Hepatocyte (in vitro differentiated cells): ENCODE measurements around the gene PPP1R15A. TPM values are rescaled to one million over a fixed set of nuclear protein-coding genes. Genes with fewer than 3 reads are reported as not detected.
"Not testable (repeated sequence)": the region's sequence is repeated elsewhere in the genome, so short reads cannot be mapped to it uniquely, and the experiment has no call there.

Source experiments
- DNase-seq: peaks from one replicate; pipeline ENCODE4 v3.0.0-alpha.2; 2016; ENCODE audit warnings: low spot score
- H2AFZ ChIP-seq: fragments of 200-600 bp; sonication (generic); 2 replicates; pipeline ENCODE4 v1.6.0; 2016; ENCODE audit warnings: antibody characterized with exemption, mild to moderate bottlenecking
- H3K27ac ChIP-seq: fragments of 200-600 bp; sonication (generic); 2 replicates; pipeline ENCODE4 v1.5.1; 2016; ENCODE audit warnings: mild to moderate bottlenecking
- H3K27me3 ChIP-seq: fragments of 200-600 bp; sonication (generic); 2 replicates; pipeline ENCODE4 v1.6.1; 2016
- H3K36me3 ChIP-seq: fragments of 200-600 bp; sonication (generic); replicated peaks from 2 replicates; pipeline ENCODE4 v1.5.1; 2016; ENCODE audit warnings: low read depth; ENCODE audit not compliant: insufficient read depth
- H3K4me1 ChIP-seq: fragments of 200-600 bp; sonication (generic); 2 replicates; pipeline ENCODE4 v1.5.1; 2016; ENCODE audit warnings: mild to moderate bottlenecking, moderate library complexity; ENCODE audit not compliant: insufficient read depth
- H3K4me2 ChIP-seq: fragments of 200-600 bp; sonication (generic); 2 replicates; pipeline ENCODE4 v1.6.0; 2016
- H3K4me3 ChIP-seq: fragments of 200-600 bp; sonication (generic); 2 replicates; pipeline ENCODE4 v1.5.1; 2016; ENCODE audit warnings: mild to moderate bottlenecking
- H3K79me2 ChIP-seq: fragments of 200-600 bp; sonication (generic); 2 replicates; pipeline ENCODE4 v1.6.0; 2017; ENCODE audit warnings: mild to moderate bottlenecking
- H3K9me2 ChIP-seq: fragments of 200-600 bp; sonication (generic); replicated peaks from 2 replicates; pipeline ENCODE4 v1.6.0; 2017; ENCODE audit warnings: mild to moderate bottlenecking; ENCODE audit not compliant: insufficient read depth
- H3K9me3 ChIP-seq: fragments of 200-600 bp; sonication (generic); 2 replicates; pipeline ENCODE4 v1.5.1; 2016; ENCODE audit warnings: low read depth, mild to moderate bottlenecking
- H4K20me1 ChIP-seq: fragments of 200-600 bp; sonication (generic); 2 replicates; pipeline ENCODE4 v1.6.0; 2016; ENCODE audit warnings: mild to moderate bottlenecking; ENCODE audit not compliant: insufficient read depth, poor library complexity, severe bottlenecking
- EZH2 ChIP-seq: fragments of 200-600 bp; sonication (generic); IDR thresholded peaks from 2 replicates; pipeline ENCODE4 v1.6.1; 2016; ENCODE audit warnings: antibody characterized with exemption, mild to moderate bottlenecking, borderline replicate concordance
- EZH2phosphoT487 ChIP-seq: fragments of 200-600 bp; sonication (generic); IDR thresholded peaks from one replicate; pipeline ENCODE4 v1.6.1; 2018; ENCODE audit warnings: antibody characterized with exemption, mild to moderate bottlenecking, low read depth, moderate library complexity; ENCODE audit not compliant: unreplicated experiment, severe bottlenecking
- WGBS: methylation state at CpG from one replicate; pipeline ENCODE4 v1.1.6; 2016; ENCODE audit warnings: low lambda C conversion rate; ENCODE audit errors: missing lambda C conversion rate; 5-methylcytosine and 5-hydroxymethylcytosine counted together
- polyA plus RNA-seq: library from polyadenylated mRNA; unstranded; fragments of >200 nt; fragmentation: Nextera tagmentation; extraction: Ambion mirVana; gene quantifications from 2 replicates; pipeline ENCODE4 v1.2.1, GENCODE V29; 2016
- total RNA-seq: library from RNA; depleted of rRNA; stranded (reverse); fragments of >200 nt; gene quantifications from 2 replicates; pipeline ENCODE4 v1.2.3, GENCODE V29; 2014
- TF ChIP-seq, protein P1 (sequence below): fragments of 200-600 bp; sonication (generic); IDR thresholded peaks from 2 replicates; pipeline ENCODE4 v1.5.1; 2016; ENCODE audit warnings: antibody characterized with exemption, mild to moderate bottlenecking; ENCODE audit not compliant: poor library complexity

The PPP1R15A gene
- total and polyA plus RNA-seq, 2 experiments from 2014 or later: 83.1 to 172 TPM

DNA sequence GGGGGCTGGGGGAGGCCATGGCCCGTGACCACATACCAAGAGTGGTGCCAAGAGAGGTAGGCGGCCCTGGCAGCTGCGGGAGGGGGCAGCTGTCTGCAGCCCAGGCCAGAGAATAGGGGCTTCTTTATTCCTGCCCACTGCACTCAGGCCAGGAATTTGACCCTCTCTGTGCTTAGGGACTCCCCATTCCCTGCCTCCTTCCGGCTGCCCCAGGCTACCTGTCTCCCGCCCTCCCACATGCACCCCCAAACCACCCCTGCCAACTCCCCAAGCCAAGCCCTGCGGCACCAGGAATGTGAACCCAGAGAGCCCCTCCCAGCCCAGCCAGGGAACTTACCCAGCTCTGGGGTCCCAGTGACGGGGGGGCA, 4.5 kb upstream of the PPP1R15A start:
- peaks cover 15% of the 10 kb centered on the region for H3K79me2 ChIP-seq
- H3K4me1 ChIP-seq: peaks cover 28% of the 10 kb centered on the region
- H2AFZ ChIP-seq: peak overlapping the region; percentile 69
- H3K9me3 ChIP-seq: no peaks in the 10 kb centered on the region
- H4K20me1 ChIP-seq: no peaks in the 10 kb centered on the region
- no peaks in the 10 kb centered on the region for H3K27me3 ChIP-seq
- H3K9me2 ChIP-seq: no peaks in the 10 kb centered on the region
- TF ChIP-seq EZH2: no peak
- TF ChIP-seq, protein P1, sequence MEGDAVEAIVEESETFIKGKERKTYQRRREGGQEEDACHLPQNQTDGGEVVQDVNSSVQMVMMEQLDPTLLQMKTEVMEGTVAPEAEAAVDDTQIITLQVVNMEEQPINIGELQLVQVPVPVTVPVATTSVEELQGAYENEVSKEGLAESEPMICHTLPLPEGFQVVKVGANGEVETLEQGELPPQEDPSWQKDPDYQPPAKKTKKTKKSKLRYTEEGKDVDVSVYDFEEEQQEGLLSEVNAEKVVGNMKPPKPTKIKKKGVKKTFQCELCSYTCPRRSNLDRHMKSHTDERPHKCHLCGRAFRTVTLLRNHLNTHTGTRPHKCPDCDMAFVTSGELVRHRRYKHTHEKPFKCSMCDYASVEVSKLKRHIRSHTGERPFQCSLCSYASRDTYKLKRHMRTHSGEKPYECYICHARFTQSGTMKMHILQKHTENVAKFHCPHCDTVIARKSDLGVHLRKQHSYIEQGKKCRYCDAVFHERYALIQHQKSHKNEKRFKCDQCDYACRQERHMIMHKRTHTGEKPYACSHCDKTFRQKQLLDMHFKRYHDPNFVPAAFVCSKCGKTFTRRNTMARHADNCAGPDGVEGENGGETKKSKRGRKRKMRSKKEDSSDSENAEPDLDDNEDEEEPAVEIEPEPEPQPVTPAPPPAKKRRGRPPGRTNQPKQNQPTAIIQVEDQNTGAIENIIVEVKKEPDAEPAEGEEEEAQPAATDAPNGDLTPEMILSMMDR: no peak
- no peak for TF ChIP-seq EZH2phosphoT487
- no peak overlapping the region for H3K4me3 ChIP-seq
- 71% methylated on average over 4 of the region's 7 CpGs for WGBS
- peak overlapping the region; percentile 87 for H3K27ac ChIP-seq
- H3K36me3 ChIP-seq: no peaks in the 10 kb centered on the region
- no peak for DNase-seq
- H3K4me2 ChIP-seq: peak overlapping the region; percentile 77

- Histone ChIP-seq H3K4me1 (peaks cover 28% of the 10 kb centered on the region), H3K9me2 (no peaks in the 10 kb centered on the region), H3K27me3 (no peaks in the 10 kb centered on the region), H3K4me3 (no peak within 1 kb of the TSS), H2AFZ (peak within 1 kb of the TSS; percentile 69), H3K36me3 (no peaks in the 10 kb centered on the region), H3K9me3 (no peaks in the 10 kb centered on the region), H3K79me2 (peaks cover 19% of the 10 kb centered on the region), H4K20me1 (peaks cover 2% of the 10 kb centered on the region), H3K27ac (peak within 1 kb of the TSS; percentile 87), H3K4me2 (peak within 1 kb of the TSS; percentile 77)
- TF ChIP-seq EZH2phosphoT487: no peak
- TF ChIP-seq, protein P1: no peak
- no peak for TF ChIP-seq EZH2
- WGBS: 32% methylated on average over 9 of the region's 11 CpGs
- DNase-seq: peak; percentile 67
These were observed 3.9 kb upstream of the PPP1R15A start, which contains the start of gene PLEKHA4 for GRCh38 chr19:48868114-48868886. Gene PLEKHA4 (minus strand): TSS chr19:48868617. CDS start chr19:48867620, 997 bp downstream.

- 98% methylated on average over 9 of the region's 9 CpGs for WGBS
- H3K27ac ChIP-seq: no peak overlapping the region
- H2AFZ ChIP-seq: no peak overlapping the region
- H3K4me1 ChIP-seq: peaks cover 34% of the 10 kb centered on the region
- no peaks in the 10 kb centered on the region for H3K36me3 ChIP-seq
- peaks cover 37% of the 10 kb centered on the region for H3K79me2 ChIP-seq
- H3K27me3 ChIP-seq: no peaks in the 10 kb centered on the region
- H3K4me2 ChIP-seq: no peak overlapping the region
- TF ChIP-seq, protein P1: no peak
- TF ChIP-seq EZH2phosphoT487: no peak
- TF ChIP-seq EZH2: no peak
- no peaks in the 10 kb centered on the region for H3K9me2 ChIP-seq
- DNase-seq: no peak
- H4K20me1 ChIP-seq: peaks cover 20% of the 10 kb centered on the region
- no peak overlapping the region for H3K4me3 ChIP-seq
- H3K9me3 ChIP-seq: no peaks in the 10 kb centered on the region
These were observed 2.2 kb upstream of the PPP1R15A start for GRCh38 chr19:48870048-48870447.

DNA sequence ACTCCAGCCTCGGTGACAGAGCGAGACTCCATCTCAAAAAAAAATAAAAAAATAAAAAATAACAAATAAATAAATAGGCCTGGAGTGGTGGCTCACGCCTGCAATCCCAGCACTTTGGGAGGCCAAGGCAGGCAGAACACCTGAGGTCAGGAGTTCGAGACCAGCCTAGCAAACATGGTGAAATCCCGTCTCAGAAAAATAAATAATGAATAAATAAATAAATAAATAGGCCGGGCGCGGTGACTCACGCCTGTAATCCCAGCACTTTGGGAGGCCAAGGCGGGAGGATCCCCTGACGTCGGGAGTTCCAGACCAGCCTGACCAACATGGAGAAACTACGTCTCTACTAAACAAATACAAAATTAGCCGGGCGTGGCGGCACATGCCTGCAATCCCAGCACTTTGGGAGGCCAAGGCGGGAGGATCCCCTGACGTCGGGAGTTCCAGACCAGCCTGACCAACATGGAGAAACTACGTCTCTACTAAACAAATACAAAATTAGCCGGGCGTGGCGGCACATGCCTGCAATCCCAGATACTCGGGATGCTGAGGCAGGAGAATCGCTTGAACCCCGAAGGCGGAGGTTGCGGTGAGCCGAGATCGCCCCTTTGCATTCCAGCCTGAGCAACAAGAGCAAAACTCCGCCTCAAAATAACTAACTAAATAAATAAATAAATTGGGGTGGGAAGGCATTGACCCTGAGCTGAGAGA, 595 bp upstream of the PPP1R15A start:
- not testable (repeated sequence) for H2AFZ ChIP-seq, H3K9me2 ChIP-seq, H3K36me3 ChIP-seq, H3K4me3 ChIP-seq, DNase-seq, H3K27me3 ChIP-seq, H3K9me3 ChIP-seq
- Histone ChIP-seq H3K4me2 (peak overlapping the region; percentile 65), H3K4me1 (peaks cover 36% of the 10 kb centered on the region), H3K79me2 (peaks cover 40% of the 10 kb centered on the region), H4K20me1 (peaks cover 33% of the 10 kb centered on the region), H3K27ac (peak overlapping the region; percentile 65)
- WGBS: 84% methylated on average over 25 of the region's 31 CpGs
